Erythroblast (primary cell): ENCODE measurements around the gene MAT1A.

Source experiments
- DNase-seq, 2 experiments: peaks; one replicate each; lab custom pipeline; 2025; lab: John Stamatoyannopoulos, UW
- GATA1 ChIP-seq: IDR thresholded peaks from 2 replicates; pipeline ENCODE4 v1.6.1; 2011; ENCODE audit warnings: low read depth, mild to moderate bottlenecking, control low read depth, low read length, moderate library complexity
- POLR2A ChIP-seq: IDR thresholded peaks from 2 replicates; pipeline ENCODE4 v1.6.1; 2011; ENCODE audit warnings: mild to moderate bottlenecking, low read length

MAT1A gene

DNA sequence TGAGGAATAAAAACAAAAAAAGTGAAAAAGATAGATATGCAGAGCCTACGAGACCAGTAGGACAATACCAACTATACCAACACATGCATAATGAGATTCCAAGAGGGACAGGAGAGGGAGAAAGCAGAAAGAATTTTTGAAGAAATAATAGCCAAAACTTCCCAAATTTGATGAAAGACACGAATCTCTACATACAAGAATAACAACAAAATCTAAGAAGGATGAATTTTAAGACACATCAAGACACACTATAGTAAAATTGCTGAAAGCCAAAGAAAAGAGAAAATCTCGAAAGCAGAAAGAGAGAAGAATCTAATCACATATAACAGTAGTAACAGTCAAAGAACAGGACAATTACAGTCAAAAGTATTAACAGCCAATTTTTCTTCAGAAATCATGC, 7.5 kb upstream of the MAT1A start:
- no peak for TF ChIP-seq GATA1
- no peak for DNase-seq

DNA sequence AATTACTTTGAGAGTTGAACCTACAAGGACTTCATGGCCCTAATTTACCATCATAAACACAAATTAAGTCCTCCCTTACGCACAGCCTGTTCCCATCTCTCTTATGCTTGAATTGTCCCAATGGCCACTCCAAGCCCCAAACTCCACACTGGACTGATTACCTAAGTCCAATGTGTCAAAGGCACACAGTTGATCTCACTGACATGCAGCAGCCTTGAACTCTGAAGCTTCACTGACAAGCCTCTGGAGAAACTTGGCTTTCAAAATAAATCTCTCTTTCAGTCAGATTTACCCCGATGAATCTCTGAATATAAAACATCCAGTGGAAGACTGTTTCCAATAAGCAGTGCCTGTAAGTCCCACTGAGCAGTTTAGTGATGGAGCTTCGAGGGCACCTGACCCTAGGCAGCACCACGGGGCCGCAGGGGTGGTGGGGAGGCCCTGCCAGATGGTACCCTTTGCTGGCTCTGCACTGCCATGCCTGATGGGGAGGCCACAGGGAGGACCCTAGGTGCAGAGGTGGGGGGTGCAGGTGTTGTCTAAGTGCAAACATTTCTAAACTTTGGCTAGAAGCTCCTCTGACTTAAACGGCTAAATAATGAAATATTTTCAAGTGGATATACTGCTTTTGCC, 3.3 kb upstream of the MAT1A start:
- DNase-seq: no peak
- no peak for TF ChIP-seq GATA1
- TF ChIP-seq POLR2A: no peak

DNA sequence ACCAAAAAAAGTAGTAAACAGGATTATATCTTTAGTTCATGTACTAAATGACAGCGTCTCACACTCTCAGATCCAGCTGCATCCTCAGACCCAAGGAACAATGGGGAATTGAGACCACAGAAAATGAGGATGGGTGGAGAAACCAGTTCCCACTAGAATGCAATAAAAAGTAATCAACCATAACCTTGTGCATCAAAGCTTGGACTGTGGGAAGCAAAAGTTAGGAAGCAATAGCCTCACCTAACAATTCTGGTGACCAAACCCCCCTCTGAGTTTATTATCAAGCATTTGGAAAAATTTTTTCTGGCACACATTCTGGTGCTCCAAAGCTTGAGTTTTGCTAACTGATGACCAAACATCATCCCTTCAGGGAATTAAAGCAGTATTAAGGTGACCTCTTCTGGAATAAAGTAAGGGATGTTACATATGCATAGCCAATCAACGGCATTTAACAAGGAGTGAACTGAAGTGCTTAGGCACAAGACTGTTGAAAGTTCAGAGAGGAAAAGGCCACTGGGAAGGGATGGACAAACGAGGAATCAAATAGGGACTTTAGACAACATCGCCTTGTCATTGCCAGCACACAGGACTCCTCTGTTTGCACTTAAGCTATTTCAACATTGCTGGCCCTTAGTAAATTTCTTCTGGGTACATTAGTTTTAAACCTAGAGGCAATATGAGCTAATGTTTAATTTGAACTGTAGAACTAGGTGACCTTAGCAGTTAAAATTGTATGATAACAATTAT, 1.2 kb upstream of the MAT1A start:
- no peak for DNase-seq
- no peak for TF ChIP-seq GATA1
- TF ChIP-seq POLR2A: no peak

DNA sequence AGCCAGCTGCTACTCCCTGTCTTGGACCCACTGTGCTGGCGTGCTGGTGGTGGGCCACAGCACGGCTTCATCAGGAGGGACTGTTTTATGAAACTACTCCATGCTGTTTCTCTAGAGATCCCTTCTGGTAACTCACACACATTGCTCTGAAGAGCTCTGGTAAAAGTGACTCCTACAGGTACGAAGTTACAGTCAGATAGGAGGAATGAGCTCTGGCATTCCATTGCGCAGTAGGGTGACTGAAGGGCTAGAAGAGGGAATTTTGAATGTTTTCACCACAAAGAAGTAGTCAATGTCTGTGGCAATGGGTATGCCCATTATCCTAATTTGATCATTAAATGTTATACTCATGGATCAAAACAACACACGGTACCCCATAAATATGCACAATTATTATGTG, 609 bp downstream of the MAT1A start:
- no peak for DNase-seq
- no peak for TF ChIP-seq POLR2A
- no peak for TF ChIP-seq GATA1

DNA sequence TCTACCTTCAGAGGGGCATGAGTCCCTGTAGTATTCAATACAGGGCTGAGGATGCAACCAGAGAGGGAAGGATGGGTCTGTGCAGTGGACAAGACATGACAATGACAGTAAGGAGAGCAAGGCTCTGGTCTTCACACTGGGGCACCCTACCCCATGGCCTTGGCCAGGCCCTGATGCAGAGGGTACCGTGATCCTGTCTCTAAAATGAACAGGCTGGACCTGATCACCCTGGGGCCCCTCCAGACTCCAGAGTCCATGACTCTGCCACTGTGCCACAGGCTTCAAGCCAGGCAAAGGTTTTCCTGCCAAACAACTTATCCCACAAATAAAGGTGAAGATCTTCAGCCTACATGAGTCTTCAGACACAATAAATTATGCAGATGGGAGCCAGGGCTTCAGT, 4.9 kb downstream of the MAT1A start:
- no peak for DNase-seq
- no peak for TF ChIP-seq GATA1
- TF ChIP-seq POLR2A: no peak

DNA sequence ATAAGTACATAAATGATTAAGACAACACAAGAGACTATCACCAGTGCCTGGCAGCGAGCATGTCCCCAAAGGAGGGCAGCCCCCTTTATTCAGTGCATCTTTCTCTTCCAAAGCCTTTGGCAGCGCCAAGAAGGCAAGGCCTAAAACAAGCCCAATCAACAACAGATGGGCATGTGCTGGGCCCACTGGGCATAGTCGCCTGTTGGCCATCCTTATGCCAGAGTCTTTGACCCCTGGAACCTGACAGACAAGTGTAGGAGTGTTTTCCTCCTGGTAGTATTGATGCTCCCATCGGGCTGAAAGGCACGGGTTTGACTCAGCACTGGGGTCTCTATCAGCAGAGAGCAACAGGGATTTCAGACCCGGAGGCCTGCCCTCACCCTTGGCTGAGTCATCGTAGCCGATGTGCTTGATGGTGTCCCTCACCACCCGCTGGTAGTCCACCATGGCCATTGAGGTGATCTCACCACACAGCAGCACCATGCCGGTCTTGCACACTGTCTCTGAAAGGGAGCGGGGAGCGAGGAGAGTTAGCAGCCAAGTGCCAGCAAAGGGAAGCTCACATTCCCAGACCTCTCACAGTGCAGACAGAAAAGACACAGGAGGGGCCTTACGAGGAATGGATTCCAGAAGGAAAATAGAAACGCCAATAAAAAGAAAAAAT, 5.8 kb downstream of the MAT1A start:
- no peak for DNase-seq

DNA sequence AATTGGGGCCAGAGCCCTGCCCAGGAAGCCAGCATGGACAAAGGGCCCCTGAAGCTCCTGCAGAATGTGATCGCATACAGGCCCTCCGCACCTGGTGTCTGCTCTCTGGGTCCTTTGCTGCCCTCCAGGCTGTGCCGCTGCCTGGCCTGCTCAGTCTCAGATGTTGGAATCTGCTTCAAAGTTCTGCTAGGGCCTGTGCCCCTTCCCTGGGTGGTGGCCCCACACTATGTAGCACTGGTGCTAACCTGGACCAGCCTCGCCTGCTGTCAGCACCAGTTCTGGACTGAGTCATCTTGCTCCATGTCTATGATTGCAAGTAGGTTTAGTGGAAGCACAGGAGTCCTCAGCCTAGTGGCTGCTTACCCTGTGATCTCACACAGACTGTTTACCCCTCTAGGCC, 6.3 kb downstream of the MAT1A start:
- TF ChIP-seq POLR2A: no peak
- TF ChIP-seq GATA1: no peak
- no peak for DNase-seq

More for the DNA sequence above, 5.8 kb downstream of the MAT1A start:
- TF ChIP-seq GATA1: no peak
- TF ChIP-seq POLR2A: no peak

DNA sequence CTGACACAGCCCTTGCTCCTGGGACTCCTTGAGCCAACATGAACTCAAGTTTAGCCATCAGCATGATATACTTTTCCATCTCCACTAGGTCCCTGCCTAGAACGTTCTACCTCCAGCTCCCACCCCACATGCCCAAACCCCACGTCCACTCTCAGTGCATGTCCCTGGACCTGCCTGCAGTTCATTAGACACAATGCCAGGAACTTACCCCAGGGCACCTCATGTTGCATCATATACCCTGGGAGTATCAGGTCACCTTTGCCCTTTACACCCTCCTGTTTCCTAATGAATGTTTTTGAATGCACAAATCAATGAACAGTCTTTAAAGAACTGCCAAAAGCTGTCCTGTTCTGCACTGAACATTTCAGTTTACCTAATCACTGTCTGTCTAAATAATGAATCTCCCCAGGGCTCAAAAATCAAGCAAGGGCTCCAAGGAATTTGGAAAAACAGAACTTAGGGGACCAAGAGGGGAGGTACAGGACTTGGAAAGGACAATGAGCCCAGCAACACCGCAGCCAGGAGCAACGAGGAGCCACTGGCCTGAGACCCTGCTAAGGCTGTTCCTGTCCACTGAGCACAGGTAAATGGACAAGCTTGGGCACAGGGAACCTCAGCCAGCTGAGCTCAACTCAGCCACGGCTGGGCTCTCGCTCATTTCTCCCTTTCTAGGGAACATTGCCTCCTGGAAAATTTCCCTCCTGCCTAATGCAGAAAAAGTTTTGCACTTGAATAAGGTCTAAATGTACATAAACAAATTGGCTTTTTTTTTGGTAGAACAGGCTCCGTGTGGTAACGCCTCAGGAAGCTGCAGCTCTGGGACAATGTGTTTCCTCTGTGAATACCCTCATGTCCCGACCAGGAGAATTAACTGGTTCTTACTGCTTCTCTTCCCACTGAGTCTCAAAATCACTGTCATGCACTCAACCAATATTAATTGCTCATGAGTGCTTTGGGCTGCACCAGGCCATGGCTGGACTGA, 7.4 kb downstream of the MAT1A start:
- no peak for DNase-seq
- TF ChIP-seq GATA1 (no peak), POLR2A (no peak)

DNA sequence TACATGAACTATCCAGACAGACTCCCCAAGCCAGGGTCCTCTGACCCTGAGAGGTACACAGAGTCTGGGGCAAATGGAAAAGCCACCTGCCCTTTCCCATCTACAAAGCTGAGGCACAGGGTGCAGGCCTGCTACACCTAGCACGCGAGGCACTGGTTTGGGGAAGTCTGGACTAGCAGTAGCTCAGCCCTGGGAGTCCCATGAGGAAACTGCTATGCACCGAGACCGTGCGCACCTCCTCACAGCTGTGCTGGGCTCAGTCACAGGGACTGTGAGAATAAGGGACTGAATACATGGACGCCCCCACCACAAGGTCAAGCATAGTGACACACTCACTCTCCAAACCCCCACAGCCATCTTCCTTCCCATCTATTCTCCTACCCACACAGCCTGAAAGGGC, 8.2 kb downstream of the MAT1A start:
- DNase-seq: no peak
- TF ChIP-seq POLR2A (no peak), GATA1 (no peak)

DNA sequence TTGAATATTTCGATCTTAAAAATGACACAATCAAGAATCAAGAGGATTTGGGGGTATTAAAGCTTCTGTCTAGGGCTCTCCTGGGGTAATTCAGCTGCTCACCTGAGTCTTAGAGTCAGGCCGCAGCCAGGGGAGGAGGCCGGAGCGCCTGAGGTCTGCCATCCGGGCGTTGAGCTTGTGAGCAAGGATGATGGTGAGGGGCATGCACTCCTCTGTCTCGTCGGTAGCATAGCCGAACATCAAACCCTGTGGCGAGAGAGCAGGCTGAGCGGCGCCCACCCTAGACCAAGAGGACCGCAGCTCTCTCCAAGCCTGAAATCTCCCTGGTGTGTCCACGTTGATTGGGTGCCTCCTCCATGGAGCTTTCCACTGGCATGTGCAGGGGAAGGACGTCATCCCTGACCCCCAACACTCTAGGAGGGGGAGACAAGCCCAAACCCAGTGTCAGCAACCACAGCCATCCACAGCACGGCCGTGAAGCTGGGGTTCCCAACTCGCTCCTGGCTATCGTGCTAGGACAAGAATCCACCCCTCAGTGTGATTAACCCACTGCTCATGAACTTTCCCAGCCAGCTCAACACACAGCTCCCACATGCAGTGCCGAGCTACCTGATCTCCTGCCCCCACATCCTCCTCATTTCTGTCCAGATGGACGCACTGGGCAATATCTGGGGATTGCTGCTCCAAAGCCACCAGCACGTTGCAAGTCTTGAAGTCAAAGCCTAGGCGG, 9.2 kb downstream of the MAT1A start:
- TF ChIP-seq GATA1 (no peak), POLR2A (no peak)
- DNase-seq: no peak

DNA sequence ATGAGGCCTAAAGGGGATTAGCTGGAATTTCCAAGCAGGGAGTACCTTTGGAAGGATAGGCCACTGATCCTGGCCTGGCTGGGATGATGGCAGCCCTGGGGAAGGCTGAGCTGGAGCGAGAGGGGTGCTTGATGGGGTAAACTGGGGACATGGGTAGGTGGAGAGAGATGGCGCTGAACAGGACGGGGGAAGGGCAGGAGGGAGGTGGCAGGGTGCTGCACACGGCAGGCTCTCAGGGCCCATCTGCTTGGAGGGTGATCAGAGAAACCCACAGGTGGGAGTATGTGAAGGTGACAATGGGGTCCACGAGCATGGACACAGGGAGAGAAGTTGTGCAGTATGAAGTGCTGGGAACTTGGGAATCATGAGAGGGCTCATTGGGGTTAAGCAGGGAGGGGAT, 10.3 kb downstream of the MAT1A start:
- DNase-seq: no peak
- TF ChIP-seq POLR2A (no peak), GATA1 (no peak)

DNA sequence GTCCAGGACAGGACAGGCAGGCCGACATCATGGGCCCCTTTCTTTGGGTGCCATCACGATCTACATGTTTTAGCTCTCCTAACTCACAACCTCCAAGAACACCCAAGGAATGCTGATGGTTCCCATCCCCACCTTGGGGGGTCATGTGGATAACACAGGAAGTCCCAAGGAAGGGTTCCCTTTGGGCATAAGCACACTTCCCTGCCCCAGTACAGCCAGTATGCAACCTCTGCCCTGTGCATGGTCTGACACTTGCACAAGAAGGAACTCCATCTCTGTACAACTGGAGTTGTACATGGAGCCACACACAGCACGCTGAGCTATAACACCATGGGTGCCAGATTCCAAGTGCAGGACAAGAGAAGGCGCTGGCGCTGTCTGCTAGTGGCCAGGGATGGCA, 11.0 kb downstream of the MAT1A start:
- DNase-seq: no peak
- TF ChIP-seq POLR2A: no peak
- no peak for TF ChIP-seq GATA1
